A673 (cell line): ENCODE data around the gene NR1I2. TPM values are rescaled to one million over a fixed set of nuclear protein-coding genes. Genes with fewer than 3 reads are reported as not detected.

Experiments used
- BruUV-seq: library from RNA; stranded (reverse); fragments of 400-500 nt; replicated peaks from 2 replicates; lab custom pipeline; 2021; lab: Mats Ljungman, UMichigan
- CTCF ChIA-PET: fragments of 300-600 bp; sonication (Branson Sonifier 250); formaldehyde crosslinking; loops from one replicate; lab custom pipeline; 2022; ENCODE audit warnings: antibody characterized with exemption; lab: Charles Lee
- POLR2A ChIA-PET: fragments of 300-600 bp; sonication (Branson Sonifier 250); formaldehyde crosslinking; loops from one replicate; lab custom pipeline; 2022; ENCODE audit warnings: antibody characterized with exemption; ENCODE audit not compliant: low non-redundant PET; lab: Charles Lee
- DNase-seq: peaks from one replicate; pipeline ENCODE4 v3.0.0-alpha.2; 2015; ENCODE audit warnings: low spot score
- H3K27ac ChIP-seq: fragments of 200-600 bp; sonication (generic); 2 replicates; pipeline ENCODE4 v1.5.1; 2016; ENCODE audit warnings: mixed run types, low read depth, mild to moderate bottlenecking, mixed read lengths, antibody characterized with exemption, low read length; ENCODE audit not compliant: poor library complexity, severe bottlenecking
- H3K27me3 ChIP-seq: fragments of 200-600 bp; sonication (generic); replicated peaks from 2 replicates; pipeline ENCODE4 v1.6.1; 2017; ENCODE audit warnings: mixed run types, low read depth, mild to moderate bottlenecking, mixed read lengths, antibody characterized with exemption, low read length; ENCODE audit not compliant: insufficient read depth, poor library complexity
- H3K36me3 ChIP-seq: fragments of 200-600 bp; sonication (generic); 2 replicates; pipeline ENCODE4 v1.6.1; 2016; ENCODE audit warnings: mixed run types, mild to moderate bottlenecking, mixed read lengths, antibody characterized with exemption, low read length; ENCODE audit not compliant: insufficient read depth, poor library complexity, severe bottlenecking
- H3K4me1 ChIP-seq: fragments of 200-600 bp; sonication (generic); 2 replicates; pipeline ENCODE4 v1.6.1; 2017; ENCODE audit warnings: mixed run types, mild to moderate bottlenecking, mixed read lengths, antibody characterized with exemption, low read length; ENCODE audit not compliant: insufficient read depth, poor library complexity, severe bottlenecking
- H3K4me3 ChIP-seq: fragments of 200-600 bp; sonication (generic); 2 replicates; pipeline ENCODE4 v1.5.1; 2016; ENCODE audit warnings: low read depth, mixed run types, mild to moderate bottlenecking, mixed read lengths, low read length; ENCODE audit not compliant: poor library complexity, severe bottlenecking
- H3K9me3 ChIP-seq: fragments of 200-600 bp; sonication (generic); 2 replicates; pipeline ENCODE4 v1.6.1; 2016; ENCODE audit warnings: mixed run types, low read depth, mild to moderate bottlenecking, mixed read lengths, antibody characterized with exemption, low read length; ENCODE audit not compliant: poor library complexity, severe bottlenecking
- EZH2 ChIP-seq: fragments of 200-600 bp; sonication (generic); IDR thresholded peaks from 2 replicates; pipeline ENCODE4 v1.6.1; 2017; ENCODE audit warnings: borderline replicate concordance, low read depth, mild to moderate bottlenecking, mixed read lengths, antibody characterized with exemption, low read length; ENCODE audit not compliant: poor library complexity, severe bottlenecking
- intact Hi-C: fragments of 100-400 bp; cut with micrococcal nuclease; formaldehyde crosslinking; loops from one replicate; pipeline ENCODE4 v1.10.0; 2022; ENCODE audit not compliant: unreplicated experiment
- total RNA-seq: library from RNA; stranded (reverse); gene quantifications from 2 replicates; pipeline ENCODE4 v1.2.3, GENCODE V29; 2021
- TF ChIP-seq, protein P1 (sequence below): fragments of 300-800, 200-600 bp; sonication (generic); conservative IDR thresholded peaks from 2 replicates; pipeline ENCODE4 v1.5.1; 2017; ENCODE audit warnings: low read depth, mild to moderate bottlenecking, antibody characterized with exemption, low read length, moderate library complexity, mixed read lengths

NR1I2 gene
- total RNA-seq, 1 experiment from 2014 or later: not detected

DNA sequence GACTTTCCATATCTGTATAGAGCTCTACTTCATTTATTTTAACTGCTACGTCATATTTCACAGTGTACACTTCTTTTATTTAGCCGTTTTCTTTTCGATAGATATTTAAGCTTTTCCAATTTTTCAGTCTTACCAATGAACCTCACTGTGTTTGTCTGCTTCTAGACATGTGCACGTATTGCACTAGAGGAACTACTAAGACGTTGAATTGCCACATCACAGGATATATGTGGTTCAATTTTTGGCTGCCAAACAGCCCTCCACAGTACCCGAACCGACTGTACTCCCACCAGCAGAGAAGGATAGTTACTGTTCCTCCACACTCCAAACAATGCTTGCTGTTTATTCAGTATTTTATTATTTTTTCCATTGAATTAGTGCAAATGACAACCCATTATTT lies 2.0 kb downstream of the NR1I2 start:
- no peaks in the 10 kb centered on the region for H3K9me3 ChIP-seq
- intact Hi-C loops: no loop called here
- no peak for DNase-seq
- no peak overlapping the region for H3K4me3 ChIP-seq
- no TSS peak for BruUV-seq
- H3K27me3 ChIP-seq: no peaks in the 10 kb centered on the region
- H3K27ac ChIP-seq: no peak overlapping the region
- no peaks in the 10 kb centered on the region for H3K36me3 ChIP-seq
- CTCF ChIA-PET: no interaction called here
- TF ChIP-seq, protein P1, sequence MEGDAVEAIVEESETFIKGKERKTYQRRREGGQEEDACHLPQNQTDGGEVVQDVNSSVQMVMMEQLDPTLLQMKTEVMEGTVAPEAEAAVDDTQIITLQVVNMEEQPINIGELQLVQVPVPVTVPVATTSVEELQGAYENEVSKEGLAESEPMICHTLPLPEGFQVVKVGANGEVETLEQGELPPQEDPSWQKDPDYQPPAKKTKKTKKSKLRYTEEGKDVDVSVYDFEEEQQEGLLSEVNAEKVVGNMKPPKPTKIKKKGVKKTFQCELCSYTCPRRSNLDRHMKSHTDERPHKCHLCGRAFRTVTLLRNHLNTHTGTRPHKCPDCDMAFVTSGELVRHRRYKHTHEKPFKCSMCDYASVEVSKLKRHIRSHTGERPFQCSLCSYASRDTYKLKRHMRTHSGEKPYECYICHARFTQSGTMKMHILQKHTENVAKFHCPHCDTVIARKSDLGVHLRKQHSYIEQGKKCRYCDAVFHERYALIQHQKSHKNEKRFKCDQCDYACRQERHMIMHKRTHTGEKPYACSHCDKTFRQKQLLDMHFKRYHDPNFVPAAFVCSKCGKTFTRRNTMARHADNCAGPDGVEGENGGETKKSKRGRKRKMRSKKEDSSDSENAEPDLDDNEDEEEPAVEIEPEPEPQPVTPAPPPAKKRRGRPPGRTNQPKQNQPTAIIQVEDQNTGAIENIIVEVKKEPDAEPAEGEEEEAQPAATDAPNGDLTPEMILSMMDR: no peak
- TF ChIP-seq EZH2: no peak
- POLR2A ChIA-PET: no interaction called here
- no peaks in the 10 kb centered on the region for H3K4me1 ChIP-seq

DNA sequence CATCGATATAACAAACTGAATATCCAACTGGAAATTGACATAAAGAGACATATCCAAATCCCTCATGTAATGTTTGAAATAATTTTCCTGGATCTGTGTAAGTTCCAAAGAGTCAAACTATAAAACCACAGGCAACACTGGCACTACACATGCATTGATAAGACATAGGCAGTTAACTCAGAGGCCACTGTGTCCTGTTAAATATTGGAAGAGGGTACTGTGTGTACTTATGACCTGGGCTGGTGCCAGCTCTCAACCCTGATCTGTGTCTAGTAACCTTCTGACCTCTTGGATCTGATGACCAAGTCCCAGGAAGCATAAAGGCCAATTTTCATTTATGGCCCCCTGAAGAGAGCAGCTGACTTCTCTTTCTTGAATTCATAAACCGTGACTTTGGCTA lies 4.5 kb downstream of the NR1I2 start:
- CTCF ChIA-PET: no interaction called here
- H3K4me1 ChIP-seq: no peaks in the 10 kb centered on the region

DNA sequence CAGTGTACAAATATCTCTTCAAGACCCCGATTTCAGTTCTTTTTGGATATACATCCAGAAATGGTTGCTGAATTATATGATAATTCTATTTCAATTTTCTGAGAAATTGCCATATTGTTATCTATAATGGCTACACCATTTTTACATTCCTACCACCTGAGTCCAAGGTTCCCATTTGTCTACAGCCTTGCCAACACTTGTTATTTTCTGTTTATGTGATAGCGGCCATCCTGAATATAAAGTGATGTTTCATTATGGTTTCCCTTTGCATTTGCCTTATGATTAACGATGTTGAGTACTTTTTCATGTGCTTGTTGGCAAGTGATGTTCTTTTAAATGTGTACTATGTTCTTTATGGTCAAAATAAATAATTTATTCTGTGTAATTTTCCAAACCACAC lies 8.5 kb downstream of the NR1I2 start:
- DNase-seq: no peak
- no TSS peak for BruUV-seq
- intact Hi-C loops: no loop called here

More for the DNA sequence above, 4.5 kb downstream of the NR1I2 start:
- intact Hi-C loops: no loop called here
- POLR2A ChIA-PET: no interaction called here
- no TSS peak for BruUV-seq
- no peak for TF ChIP-seq EZH2
- TF ChIP-seq, protein P1: no peak
- no peaks in the 10 kb centered on the region for H3K9me3 ChIP-seq
- no peak overlapping the region for H3K27ac ChIP-seq
- no peaks in the 10 kb centered on the region for H3K27me3 ChIP-seq
- H3K36me3 ChIP-seq: no peaks in the 10 kb centered on the region
- no peak for DNase-seq
- H3K4me3 ChIP-seq: no peak overlapping the region

More for the DNA sequence above, 8.5 kb downstream of the NR1I2 start:
- ChIA-PET POLR2A (no interaction called here), CTCF (no interaction called here)
- H3K9me3 ChIP-seq: no peaks in the 10 kb centered on the region
- H3K27ac ChIP-seq: no peak overlapping the region
- no peaks in the 10 kb centered on the region for H3K36me3 ChIP-seq
- no peaks in the 10 kb centered on the region for H3K4me1 ChIP-seq
- TF ChIP-seq EZH2: no peak
- TF ChIP-seq, protein P1: no peak
- H3K4me3 ChIP-seq: no peak overlapping the region
- no peaks in the 10 kb centered on the region for H3K27me3 ChIP-seq
